H1 (cell line): ENCODE results near the gene RLBP1. TPM values are rescaled to one million over a fixed set of nuclear protein-coding genes. Genes with fewer than 3 reads are reported as not detected.

ENCODE experiments used
- ASH2L ChIP-seq: fragments of 200-600, 300-600 bp; sonication (generic); IDR thresholded peaks from one replicate; pipeline ENCODE4 v1.7.1; 2017; ENCODE audit warnings: low read length
- BACH1 ChIP-seq: IDR thresholded peaks from 2 replicates; pipeline ENCODE4 v1.6.1; 2012; ENCODE audit warnings: low read length, improper control_type of control experiment
- CBX5 ChIP-seq: fragments of 300-800, 300-1000 bp; sonication (generic); IDR thresholded peaks from 2 replicates; pipeline ENCODE4 v1.7.1; 2016; ENCODE audit warnings: antibody characterized with exemption, low read length, low read depth
- CEBPB ChIP-seq: IDR thresholded peaks from 2 replicates; pipeline ENCODE4 v1.6.1; 2012; ENCODE audit warnings: low read depth, low read length
- CHD1 ChIP-seq: IDR thresholded peaks from 2 replicates; pipeline ENCODE4 v1.6.1; 2012; ENCODE audit warnings: low read depth, low read length, improper control_type of control experiment
- CTBP2 ChIP-seq: IDR thresholded peaks from 2 replicates; pipeline ENCODE4 v1.7.0; 2011; ENCODE audit warnings: borderline replicate concordance, mild to moderate bottlenecking, moderate library complexity, mixed read lengths, low read length; ENCODE audit not compliant: insufficient read depth, insufficient read length
- GTF2F1 ChIP-seq: IDR thresholded peaks from 2 replicates; pipeline ENCODE4 v1.6.1; 2012; ENCODE audit warnings: low read depth, low read length, improper control_type of control experiment, borderline replicate concordance
- JUN ChIP-seq: IDR thresholded peaks from 2 replicates; pipeline ENCODE4 v1.6.1; 2011; ENCODE audit warnings: low read depth, mild to moderate bottlenecking, improper control_type of control experiment, low read length
- JUND ChIP-seq: IDR thresholded peaks from 2 replicates; pipeline ENCODE4 v1.6.1; 2011; ENCODE audit warnings: mild to moderate bottlenecking, improper control_type of control experiment, low read length
- KDM5A ChIP-seq: fragments of 200-600 bp; IDR thresholded peaks from 2 replicates; pipeline ENCODE4 v1.7.1; 2012; ENCODE audit warnings: mild to moderate bottlenecking, low read length, inconsistent platforms, mixed read lengths
- MAFK ChIP-seq: IDR thresholded peaks from 2 replicates; pipeline ENCODE4 v1.6.1; 2012; ENCODE audit warnings: low read depth, mild to moderate bottlenecking, improper control_type of control experiment, low read length
- NRF1 ChIP-seq: IDR thresholded peaks from 2 replicates; pipeline ENCODE4 v1.6.1; 2011; ENCODE audit warnings: mild to moderate bottlenecking, low read depth, low read length, improper control_type of control experiment
- POLR2A ChIP-seq, 2 experiments: IDR thresholded peaks; 1 replicate in 1 of 2; 2 replicates in 1 of 2; pipeline ENCODE4 v1.6.1; 2011; ENCODE audit warnings: low read depth in 2 of 2, low read length in 2 of 2, mild to moderate bottlenecking in 2 of 2; ENCODE audit errors: control extremely low read depth in 1 of 2
- POLR2AphosphoS5 ChIP-seq: IDR thresholded peaks from 2 replicates; pipeline ENCODE4 v1.6.1; 2011; ENCODE audit warnings: low read depth, low read length
- RXRA ChIP-seq: IDR thresholded peaks from 2 replicates; pipeline ENCODE4 v1.6.1; 2011; ENCODE audit warnings: low read depth, mild to moderate bottlenecking, low read length, moderate library complexity; ENCODE audit not compliant: insufficient read depth
- SIRT6 ChIP-seq: IDR thresholded peaks from one replicate; pipeline ENCODE4 v1.7.1; 2012; ENCODE audit warnings: low read length, inconsistent platforms
- SP4 ChIP-seq: IDR thresholded peaks from 2 replicates; pipeline ENCODE4 v1.6.1; 2012; ENCODE audit warnings: low read length, inconsistent platforms
- TAF7 ChIP-seq: optimal IDR thresholded peaks from 2 replicates; pipeline ENCODE3; 2011; ENCODE audit warnings: low read depth, mild to moderate bottlenecking, inconsistent platforms, low read length, moderate library complexity, borderline replicate concordance
- TEAD4 ChIP-seq: IDR thresholded peaks from 2 replicates; pipeline ENCODE4 v1.6.1; 2012; ENCODE audit warnings: low read depth, low read length, inconsistent platforms, mixed read lengths
- polyA plus RNA-seq, 7 experiments: library from polyadenylated mRNA; depleted of rRNA in 3 of 7; stranded (reverse) in 5 of 7; unstranded in 2 of 7; fragments of >200 nt in 5 of 7; fragments of 200-250 nt in 2 of 7; gene quantifications; 1 replicate in 5 of 7; 2 replicates in 1 of 7; 4 replicates in 1 of 7; pipeline versions ENCODE4 v1.2.1 to v1.2.3, GENCODE V29; 2011 to 2013; ENCODE audit warnings: missing spikeins in 2 of 7, mixed read lengths in 2 of 7
- total RNA-seq: library from RNA; stranded (reverse); fragmentation: NEBNext Ultra II Directional; extraction: Animal tissue kit (Norgen Biotek cat#: 25700); gene quantifications from 2 replicates; pipeline ENCODE4 v1.2.1, GENCODE V29; 2021
- TF ChIP-seq, protein P1 (sequence below): IDR thresholded peaks from 2 replicates; pipeline ENCODE4 v1.6.1; 2012; ENCODE audit warnings: inconsistent platforms
- TF ChIP-seq, protein P2 (sequence below), 3 experiments: IDR thresholded peaks; 1 replicate in 2 of 3; 2 replicates in 1 of 3; pipeline versions ENCODE4 v1.5.1 to v1.6.1; 2011; ENCODE audit warnings: low read length in 3 of 3, mild to moderate bottlenecking in 3 of 3, inconsistent platforms in 2 of 3, low read depth in 1 of 3, moderate library complexity in 1 of 3; ENCODE audit not compliant: insufficient read depth in 1 of 3; ENCODE audit errors: control extremely low read depth in 1 of 3
- TF ChIP-seq, protein P3 (sequence below): IDR thresholded peaks from 2 replicates; pipeline ENCODE4 v1.6.1; 2012; ENCODE audit warnings: inconsistent platforms

RLBP1 gene
- total and polyA plus RNA-seq, 2 of the 8 experiments (the other 6 are each of a cell fraction or from before 2014, with no cell fraction given), result 0.05 TPM; not detected in 1

DNA sequence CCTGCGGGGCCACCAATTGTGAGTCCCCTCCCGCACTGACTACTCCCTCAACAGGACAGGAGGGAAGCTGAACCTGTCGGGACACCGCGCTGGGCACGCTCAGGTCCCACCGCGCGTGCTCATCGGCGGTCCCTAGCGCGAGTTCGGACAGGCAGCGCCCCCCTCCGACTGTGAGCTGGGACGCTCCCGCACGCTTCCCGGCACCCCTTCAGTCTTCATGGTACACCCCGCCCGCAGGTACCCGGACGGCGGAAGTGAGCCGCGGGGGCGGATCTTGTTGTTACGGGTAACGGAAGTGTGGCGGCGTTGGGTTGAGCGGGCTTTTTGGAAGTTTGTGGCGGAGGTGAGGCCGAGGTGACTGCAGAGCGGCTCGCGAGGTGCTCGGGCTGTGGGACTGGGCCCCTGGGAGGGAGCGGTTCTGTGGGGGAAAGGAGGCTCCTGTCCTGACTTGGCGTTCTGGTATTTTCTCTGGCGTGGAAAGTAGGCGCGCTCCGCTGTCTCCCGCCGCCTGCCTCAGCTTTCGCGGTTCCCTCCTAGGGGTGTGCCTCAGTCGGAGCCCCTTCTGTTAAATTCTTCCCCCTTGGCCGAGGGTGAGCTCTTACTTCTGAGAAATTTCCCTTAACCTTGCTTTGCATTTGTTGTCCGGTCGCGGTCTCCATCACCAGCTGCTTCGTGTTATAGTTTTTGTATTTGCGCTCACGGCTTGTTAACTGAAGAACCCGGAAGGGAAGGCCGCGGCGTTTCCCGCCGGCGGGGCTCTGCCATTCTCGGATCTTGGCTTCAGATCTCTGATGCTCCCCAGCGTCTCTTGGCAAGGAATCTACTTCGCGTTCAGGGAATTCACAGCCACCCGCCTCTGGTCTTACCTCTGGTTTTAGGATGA, 22.6 kb upstream of the RLBP1 start, which contains the start of gene FANCI (continued):
- TF ChIP-seq RXRA (no peak), JUND (peak; percentile 92), ASH2L (no peak), POLR2A (IDR thresholded peaks at IDR 0.05; ENCODE audit: control extremely low read depth in 1 of 2, low read depth in 2 of 2, low read length in 2 of 2) (peak; percentile 26 to 63; a peak in 2 of 3 replicates), TEAD4 (no peak), GTF2F1 (peak; percentile 35; the same call in 1 of the 2 replicates), BACH1 (no peak), TAF7 (no peak), CEBPB (no peak), NRF1 (peak; percentile 16; the same call in 1 of the 2 replicates), SIRT6 (no peak), CTBP2 (peak; percentile 79), MAFK (no peak), KDM5A (0 out of 2 replicates have a peak, but pooled peaks have one; percentile 40), SP4 (no peak), CHD1 (peak; percentile 91), JUN (no peak), CBX5 (no peak), POLR2AphosphoS5 (peak; percentile 57; the same call in 1 of the 2 replicates)
- TF ChIP-seq, protein P1, sequence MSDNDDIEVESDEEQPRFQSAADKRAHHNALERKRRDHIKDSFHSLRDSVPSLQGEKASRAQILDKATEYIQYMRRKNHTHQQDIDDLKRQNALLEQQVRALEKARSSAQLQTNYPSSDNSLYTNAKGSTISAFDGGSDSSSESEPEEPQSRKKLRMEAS, result peak; percentile 97
- TF ChIP-seq, protein P2, sequence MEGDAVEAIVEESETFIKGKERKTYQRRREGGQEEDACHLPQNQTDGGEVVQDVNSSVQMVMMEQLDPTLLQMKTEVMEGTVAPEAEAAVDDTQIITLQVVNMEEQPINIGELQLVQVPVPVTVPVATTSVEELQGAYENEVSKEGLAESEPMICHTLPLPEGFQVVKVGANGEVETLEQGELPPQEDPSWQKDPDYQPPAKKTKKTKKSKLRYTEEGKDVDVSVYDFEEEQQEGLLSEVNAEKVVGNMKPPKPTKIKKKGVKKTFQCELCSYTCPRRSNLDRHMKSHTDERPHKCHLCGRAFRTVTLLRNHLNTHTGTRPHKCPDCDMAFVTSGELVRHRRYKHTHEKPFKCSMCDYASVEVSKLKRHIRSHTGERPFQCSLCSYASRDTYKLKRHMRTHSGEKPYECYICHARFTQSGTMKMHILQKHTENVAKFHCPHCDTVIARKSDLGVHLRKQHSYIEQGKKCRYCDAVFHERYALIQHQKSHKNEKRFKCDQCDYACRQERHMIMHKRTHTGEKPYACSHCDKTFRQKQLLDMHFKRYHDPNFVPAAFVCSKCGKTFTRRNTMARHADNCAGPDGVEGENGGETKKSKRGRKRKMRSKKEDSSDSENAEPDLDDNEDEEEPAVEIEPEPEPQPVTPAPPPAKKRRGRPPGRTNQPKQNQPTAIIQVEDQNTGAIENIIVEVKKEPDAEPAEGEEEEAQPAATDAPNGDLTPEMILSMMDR (IDR thresholded peaks at IDR 0.05; ENCODE audit: control extremely low read depth in 1 of 3, insufficient read depth in 1 of 3, low read depth in 1 of 3, low read length in 3 of 3), result peak; percentile 67 to 69 (median 67)
- TF ChIP-seq, protein P3, sequence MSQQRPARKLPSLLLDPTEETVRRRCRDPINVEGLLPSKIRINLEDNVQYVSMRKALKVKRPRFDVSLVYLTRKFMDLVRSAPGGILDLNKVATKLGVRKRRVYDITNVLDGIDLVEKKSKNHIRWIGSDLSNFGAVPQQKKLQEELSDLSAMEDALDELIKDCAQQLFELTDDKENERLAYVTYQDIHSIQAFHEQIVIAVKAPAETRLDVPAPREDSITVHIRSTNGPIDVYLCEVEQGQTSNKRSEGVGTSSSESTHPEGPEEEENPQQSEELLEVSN, result peak; percentile 86
